HG02938 (cell line): ENCODE measurements around the gene EIF6.

ENCODE experiments used
- ATAC-seq: cut with Tn5 transposase; IDR thresholded peaks from one replicate; pipeline ENCODE4 v1.9.1; 2021; ENCODE audit warnings: mild to moderate bottlenecking, moderate library complexity; ENCODE audit not compliant: unreplicated experiment

EIF6 gene

DNA sequence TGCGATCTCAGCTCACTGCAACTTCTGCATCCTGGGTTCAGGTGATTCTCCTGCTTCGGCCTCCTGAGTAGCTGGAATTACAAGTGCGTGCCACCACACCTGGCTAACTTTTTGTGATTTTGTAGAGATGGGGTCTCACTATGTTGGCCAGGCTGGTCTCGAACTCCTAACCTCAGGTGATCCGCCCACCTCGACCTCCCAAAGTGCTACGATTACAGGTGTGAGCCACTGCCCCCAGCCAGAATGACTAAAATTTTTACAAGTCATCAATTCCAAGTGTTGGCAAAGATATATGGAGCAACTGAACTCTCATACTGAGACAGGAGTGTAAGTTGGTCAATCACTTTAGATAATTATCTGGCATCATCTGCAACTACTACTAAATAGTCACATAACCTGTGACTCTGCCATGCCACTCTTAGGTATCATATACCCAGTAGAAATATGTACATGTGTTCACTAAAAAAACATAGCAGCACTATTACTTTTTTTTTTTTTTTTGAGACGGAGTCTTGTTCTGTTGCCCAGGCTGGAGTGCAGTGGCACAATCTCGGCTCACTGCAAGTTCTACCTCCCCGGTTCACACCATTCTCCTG is 3.0 kb downstream of the EIF6 start:
- no peak for ATAC-seq

- ATAC-seq = no peak
Measured at GRCh38 chr20:35280523-35280922, 4.0 kb downstream of the EIF6 start.

DNA sequence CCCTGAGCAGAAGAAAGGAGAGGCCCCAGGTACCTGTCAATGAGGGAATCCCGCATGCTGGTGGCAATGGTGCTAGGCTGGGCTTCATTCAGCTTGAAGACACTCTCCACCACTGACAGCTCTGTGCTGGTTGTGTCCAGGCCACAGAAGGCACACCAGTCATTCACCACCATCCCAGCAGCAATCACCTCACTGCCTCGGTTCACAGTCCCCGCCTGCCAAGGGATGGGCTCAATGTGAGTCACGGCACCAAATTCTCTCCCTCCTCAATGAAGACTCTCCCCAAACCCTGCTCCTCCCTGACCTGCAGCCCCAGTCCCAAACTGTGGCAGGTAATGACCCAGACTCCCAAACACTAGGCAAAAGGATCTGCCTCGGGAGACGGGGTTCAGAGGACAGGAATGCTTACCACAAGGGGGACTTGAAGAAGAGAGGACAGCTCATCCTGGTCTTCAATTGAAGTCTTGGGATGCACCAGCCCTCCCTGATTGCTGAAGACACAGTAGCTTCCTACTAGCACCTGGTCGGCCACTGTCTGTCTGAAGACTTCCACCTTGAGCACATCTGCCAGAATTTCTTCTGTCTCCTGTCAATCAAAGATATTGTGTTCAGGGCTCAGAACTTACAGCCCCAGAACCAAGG is 4.9 kb downstream of the EIF6 start:
- ATAC-seq = no peak

DNA sequence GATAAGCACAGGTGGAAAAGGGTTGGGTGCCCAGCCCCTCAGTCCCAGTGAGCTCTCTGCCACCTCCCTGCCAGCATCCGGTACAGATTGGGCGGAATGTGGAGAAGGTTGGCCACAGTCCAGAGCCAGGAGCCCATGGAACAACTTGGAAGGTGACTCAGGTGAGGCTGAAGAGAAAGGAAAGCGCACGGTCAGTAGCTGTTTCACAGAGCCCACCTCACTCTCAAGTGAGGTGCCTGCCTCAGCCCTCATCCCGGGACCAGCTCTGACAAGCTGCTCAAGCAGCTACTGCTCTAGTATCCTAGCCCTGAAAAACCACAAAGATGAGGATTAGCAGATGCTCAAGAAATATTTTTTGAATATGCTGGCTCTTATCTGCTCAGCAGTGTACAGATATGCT is 5.5 kb downstream of the EIF6 start:
- ATAC-seq = no peak

DNA sequence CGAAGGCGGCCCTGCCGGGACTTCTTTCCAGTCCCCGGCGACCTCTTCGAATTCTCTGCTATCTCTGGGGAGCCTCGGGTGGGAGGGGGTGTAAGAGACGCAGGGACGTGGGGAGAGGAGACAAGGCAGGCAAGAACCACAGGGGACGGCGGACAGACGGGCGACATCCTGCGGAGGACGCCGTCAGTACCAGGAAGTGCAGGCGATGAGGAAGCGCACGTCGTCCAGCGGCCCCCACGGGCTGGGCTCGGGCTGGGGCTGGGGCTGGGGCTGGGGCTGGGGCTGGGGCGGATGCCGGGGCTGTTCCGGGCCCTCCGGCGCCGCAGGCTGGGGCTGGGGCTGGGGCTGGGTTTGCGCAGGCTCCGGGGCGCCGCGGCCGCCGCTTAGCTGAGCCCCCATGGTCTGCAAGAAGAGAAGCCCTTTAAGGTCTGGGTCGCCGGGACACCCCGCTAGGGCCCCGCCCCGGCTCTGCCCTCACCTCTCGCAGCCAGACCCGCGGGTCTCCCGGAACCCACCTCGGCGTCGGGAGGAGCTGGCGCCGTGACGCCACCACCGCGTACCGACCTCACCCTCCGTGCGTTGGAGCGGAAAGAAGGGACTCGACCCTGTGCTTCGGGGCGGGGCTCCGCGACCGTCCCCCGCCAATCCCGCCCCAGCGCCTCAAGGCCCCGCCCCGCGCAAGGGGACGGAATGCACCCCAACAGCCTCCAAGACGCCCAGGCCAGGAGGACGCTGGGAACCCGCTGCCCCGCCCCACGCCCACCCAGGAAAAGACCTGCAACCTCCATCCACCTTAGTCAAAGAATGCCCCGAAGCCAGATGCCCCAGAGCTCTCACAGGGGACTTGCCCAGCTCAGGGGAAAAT is 6.8 kb downstream of the EIF6 start, which contains the start of gene MMP24OS:
MMP24OS (minus strand) TSS at position 592 of the 865 bp plus-strand sequence; CDS start at position 399, 193 bp downstream.
- peak; percentile 71 for ATAC-seq

- ATAC-seq = no peak
Measured at GRCh38 chr20:35277127-35277526, 7.4 kb downstream of the EIF6 start.

GRCh38 chr20:35276408-35276807 is 8.2 kb downstream of the EIF6 start:
- ATAC-seq = no peak

- ATAC-seq = no peak
Measured at GRCh38 chr20:35275741-35276251, 8.8 kb downstream of the EIF6 start.

GRCh38 chr20:35274172-35275092 is 10.1 kb downstream of the EIF6 start:
- no peak for ATAC-seq

DNA sequence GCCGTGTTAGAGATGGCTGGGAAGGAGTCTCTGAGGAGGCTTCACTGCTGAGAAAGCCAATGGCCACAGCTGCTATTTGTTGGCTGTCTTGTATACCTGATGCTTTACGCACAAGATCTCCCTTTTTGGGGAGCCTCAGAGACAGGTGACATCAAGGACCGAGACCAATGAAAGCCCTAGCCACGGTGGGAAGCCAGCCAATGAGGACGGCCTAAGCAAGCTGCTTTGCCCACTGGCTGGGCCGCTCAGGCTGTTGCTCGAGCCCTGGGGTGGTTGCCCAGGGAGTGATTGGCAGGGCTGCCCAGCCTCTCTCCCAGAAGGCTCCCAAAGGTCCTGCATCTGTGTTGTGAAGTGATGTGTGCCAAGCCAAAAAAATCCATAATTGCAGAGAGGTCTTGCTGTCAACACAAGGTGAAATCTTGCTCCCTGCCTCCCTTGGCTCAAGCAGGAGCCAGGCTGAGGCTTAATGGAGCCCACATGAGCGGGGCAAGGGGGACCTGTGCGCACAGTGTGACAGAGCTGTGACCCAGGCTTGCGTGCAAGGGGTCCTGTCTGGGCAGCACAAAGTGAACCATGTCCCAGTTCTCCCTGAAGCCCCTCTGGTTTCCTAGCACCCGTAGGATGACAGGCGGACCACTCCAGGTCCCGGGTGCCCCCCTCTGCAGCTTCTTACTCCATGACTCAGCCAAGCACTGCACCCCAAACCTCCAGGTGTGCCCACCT is 11.0 kb downstream of the EIF6 start:
- no peak for ATAC-seq

DNA sequence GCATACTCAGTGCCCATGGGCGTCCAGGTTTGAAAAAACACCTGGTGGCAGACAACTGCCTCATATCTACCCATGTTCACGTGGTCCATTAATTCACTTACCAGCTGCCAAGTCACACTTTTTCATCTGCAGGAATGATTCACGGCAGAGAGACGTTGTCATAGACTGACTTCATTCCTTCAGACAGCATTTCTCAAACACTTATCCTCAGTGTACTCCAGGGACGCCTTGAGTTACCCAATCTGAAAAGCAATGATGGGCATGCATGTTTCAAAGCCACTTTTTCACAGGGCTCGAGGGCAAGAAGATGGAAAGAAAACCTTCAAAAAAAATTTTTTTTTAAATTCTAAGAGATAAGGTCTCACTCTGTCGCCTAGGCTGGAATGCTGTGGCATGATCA is 12.7 kb downstream of the EIF6 start:
- ATAC-seq = no peak

DNA sequence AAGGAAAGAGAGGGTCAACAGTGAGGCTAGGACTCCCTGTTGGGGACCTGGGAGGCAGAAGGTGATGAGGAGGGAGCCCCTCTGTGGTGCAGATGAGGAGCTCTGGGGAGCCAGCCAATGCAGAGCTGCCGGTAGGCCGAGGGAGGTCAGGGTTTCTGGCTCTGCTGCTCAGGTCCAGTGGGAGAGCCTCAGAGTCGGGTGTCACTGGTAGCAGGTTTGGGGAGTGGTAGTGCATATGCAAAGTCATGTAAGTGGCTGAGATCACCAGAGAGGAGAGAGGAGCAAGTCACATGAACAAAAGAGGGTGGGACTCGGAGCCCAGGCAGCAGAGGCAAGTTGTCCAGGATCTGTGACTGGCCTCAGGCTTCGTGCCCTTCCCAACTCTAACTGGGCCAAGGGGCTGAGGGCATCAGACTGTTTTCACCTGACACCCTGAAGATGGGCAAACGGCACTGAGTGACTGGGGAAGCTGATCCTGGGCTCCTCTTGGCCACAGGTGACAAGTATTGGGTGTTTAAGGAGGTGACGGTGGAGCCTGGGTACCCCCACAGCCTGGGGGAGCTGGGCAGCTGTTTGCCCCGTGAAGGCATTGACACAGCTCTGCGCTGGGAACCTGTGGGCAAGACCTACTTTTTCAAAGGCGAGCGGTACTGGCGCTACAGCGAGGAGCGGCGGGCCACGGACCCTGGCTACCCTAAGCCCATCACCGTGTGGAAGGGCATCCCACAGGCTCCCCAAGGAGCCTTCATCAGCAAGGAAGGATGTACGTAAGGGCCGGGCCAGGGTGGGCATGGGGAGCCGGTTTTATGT is 13.3 kb downstream of the EIF6 start:
- ATAC-seq = no peak

- ATAC-seq = no peak
Measured at GRCh38 chr20:35270021-35270902, 14.3 kb downstream of the EIF6 start.

DNA sequence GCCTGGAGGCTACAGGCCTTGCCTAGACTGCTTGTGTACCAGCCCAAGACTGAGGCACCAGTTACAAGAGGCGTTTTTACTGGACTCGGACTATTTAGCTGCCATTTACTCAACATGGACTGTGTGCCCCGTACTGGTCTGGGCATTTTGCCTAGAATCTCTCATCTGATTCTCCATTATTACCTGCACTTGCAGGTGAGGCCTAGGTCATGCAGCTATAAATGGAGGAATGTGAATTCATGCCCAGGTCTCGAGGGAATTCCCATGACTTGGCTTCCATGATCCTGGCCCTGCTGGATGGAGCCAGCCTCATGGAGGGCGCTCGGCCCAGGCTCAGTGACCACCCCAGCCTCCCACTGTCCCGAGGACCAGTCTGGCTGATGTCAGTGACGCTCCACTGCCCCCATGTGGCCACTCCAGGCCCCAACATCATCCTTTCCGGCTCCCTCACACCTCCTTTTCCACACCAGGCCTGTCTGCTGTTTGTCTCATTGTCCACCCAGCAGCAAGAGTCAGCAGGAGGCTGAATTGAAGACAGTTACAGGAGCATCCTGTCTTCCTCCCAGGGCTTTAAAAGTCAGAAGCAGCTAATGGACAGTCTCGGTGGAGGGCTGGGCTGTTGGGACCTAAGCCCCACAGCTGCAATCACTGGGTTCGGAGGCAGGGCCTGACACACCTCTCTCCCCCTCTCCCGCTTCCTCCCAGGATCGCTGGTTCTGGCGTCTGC is 15.4 kb downstream of the EIF6 start:
- no peak for ATAC-seq

DNA sequence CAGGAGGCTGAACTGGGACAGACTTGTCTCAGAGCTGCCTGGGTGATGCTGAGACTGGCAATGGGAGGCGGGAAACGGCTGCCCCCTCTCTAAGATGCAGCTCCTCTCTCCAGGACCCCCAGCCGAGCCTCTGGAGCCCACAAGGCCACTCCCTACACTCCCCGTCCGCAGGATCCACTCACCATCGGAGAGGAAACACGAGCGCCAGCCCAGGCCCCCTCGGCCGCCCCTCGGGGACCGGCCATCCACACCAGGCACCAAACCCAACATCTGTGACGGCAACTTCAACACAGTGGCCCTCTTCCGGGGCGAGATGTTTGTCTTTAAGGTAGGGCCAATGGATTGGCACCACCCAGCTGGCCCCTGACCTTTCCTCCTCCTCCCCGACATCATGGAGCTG is 17.5 kb downstream of the EIF6 start:
- ATAC-seq = no peak

GRCh38 chr20:35264755-35265154 is 19.8 kb downstream of the EIF6 start:
- no peak for ATAC-seq

GRCh38 chr20:35263532-35264341 is 20.8 kb downstream of the EIF6 start:
- no peak for ATAC-seq
